Right hindlimb (tissue), 1 donor: ENCODE results near the gene TRAF6.
A peak's percentile ranks its signal among the peaks of the same experiment; 100 is the strongest.
"Not testable (repeated sequence)": the region's sequence is repeated elsewhere in the genome, so short reads cannot be mapped to it uniquely, and the experiment has no call there.

Source experiments
- DNase-seq: peaks from one replicate; pipeline ENCODE4 v3.0.0-alpha.2; 2018

The TRAF6 gene

GRCh38 chr11:36492724-36493304, 17.3 kb downstream of the TRAF6 start:
- no peak for DNase-seq

- no peak for DNase-seq
Observed at GRCh38 chr11:36490026-36490806, 19.9 kb downstream of the TRAF6 start.

DNA sequence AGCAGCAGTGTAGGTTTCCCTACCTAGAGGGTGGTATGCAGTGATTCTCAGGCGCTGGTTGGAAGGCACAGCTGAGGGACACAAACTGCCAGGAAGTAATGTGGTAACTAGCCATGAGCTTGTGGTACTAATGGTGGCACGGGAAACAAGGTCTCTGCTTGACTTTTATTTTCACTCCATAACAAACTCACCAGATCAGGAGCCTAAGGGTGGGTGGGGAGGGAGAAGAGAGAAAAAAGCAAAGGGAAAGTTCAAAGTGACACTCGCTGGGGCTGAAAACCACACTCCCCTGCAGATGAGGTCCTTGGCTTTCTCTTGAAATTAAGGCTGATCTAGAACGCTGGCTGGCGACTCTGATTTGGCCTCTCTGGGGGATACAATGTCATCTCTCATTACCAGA, 22.0 kb downstream of the TRAF6 start:
- no peak for DNase-seq

GRCh38 chr11:36487619-36488018, 22.5 kb downstream of the TRAF6 start:
- DNase-seq = no peak

- no peak for DNase-seq
Observed at GRCh38 chr11:36485298-36486002, 24.6 kb downstream of the TRAF6 start.

GRCh38 chr11:36483042-36483441, 27.0 kb downstream of the TRAF6 start:
- DNase-seq = not testable (repeated sequence)

DNA sequence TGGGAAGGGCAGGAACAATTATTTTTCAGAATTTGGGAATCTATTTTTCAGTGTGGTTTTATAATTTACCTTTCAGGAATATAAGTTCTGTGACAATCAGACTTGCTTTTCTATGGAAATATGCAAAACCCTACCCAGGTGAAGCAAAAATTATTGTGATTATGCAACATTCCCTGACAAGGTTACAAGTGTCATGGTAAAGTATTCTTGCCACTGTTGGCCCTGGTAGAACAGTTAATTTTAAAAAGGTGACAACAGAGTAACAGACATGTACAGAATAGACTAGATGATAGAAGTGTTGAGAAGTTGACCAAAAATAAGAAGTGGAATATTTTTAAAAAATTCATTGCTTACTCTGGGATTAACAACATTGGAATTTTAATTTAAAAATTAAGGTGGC, 29.2 kb downstream of the TRAF6 start:
- no peak for DNase-seq

DNA sequence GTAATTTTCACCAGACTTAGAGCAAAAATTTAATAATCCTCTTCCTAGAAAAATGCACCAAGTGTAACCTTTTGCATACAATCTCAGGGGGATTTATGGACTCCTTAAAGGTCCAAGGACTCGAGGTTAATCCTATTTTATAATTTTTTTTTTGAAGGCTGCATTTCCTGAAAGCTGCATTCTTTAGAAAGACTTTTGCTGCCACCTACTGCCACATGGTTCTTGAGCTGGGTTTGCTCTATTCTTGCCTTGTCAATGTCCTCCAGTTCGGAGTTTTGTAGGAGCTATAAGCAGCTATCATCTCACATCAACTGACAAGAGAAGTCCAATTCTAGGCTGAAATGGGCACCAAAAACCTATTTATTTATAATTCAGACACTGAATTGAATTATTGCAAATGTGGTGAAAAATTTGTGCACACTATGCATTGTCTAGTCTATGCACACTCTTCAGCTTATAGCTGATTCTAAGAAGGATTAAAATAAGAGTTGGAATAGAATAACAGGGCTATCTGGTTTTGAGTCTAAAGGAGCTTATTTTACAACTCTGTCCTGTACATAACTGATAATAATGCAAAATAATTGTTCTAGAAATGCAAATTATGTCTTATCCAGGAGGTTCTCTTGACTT, 31.3 kb downstream of the TRAF6 start:
- peak; percentile 57 for DNase-seq

- no peak for DNase-seq
Observed at GRCh38 chr11:36475192-36475591, 34.9 kb downstream of the TRAF6 start.

DNA sequence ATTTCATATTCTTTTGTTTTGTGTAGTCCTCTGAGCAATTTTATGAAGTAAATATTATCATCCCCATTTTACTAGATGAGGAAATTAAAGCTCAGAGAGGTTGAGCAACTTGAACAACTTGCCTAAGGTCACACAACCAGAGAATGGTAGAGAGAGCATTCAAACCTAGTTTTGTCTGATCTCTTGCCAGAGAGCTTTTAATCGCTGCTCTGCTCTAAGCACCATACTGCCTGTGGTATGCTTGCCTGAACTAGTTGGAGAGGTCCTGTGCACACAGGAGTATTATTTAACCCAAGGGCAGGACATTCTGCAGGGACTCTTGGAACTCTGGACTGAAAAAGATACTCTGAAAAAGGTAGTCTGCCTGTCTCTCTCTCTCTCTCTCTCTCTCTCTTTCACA, 38.5 kb downstream of the TRAF6 start:
- no peak for DNase-seq

DNA sequence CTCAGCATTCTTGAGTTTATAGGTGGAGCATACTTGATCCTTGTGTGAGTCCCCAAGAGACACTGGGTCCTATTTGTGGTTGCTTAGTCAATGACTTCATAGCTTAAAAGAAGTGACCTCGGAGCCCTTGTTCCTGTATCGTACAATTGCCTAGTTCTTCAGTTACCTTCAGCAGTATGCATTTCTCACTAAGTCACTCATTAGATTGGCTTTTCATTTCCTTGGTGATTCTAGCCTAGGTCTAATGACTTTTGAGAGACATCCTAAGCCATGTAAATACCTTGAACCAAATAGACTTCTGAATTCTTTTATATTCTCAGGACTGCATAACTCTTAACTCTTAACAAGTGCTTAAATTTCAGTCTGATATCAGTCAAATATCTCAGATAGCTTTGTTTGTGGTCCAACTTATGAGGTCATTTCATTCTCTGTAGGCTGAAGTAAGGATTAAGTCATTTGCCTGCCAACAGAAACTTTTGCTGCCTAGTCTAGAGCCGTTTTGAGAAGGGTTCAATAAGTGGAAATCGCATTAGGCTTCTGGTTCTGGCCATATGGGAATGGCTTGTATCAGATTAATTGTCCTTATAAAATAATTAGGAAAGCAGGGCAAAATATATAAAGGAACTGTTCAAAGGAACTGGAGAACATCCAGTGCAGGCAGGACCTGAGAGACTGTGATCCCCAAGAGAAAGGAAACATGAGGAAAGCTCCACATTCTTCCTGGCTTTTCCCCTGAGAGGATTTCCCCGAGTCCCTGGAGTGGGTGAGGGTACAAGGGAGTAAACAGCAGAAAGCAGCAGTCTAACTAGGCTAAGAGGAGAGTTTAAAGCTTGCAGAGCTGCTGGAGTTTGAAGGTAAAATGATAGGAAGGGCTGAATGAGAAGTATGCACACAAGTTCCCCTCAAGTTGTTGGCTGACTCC, 39.9 kb downstream of the TRAF6 start:
- no peak for DNase-seq

- no peak for DNase-seq
Observed at GRCh38 chr11:36469063-36469462, 41.0 kb downstream of the TRAF6 start.

GRCh38 chr11:36467916-36468315, 42.2 kb downstream of the TRAF6 start:
- no peak for DNase-seq

GRCh38 chr11:36467012-36467411, 43.1 kb downstream of the TRAF6 start:
- DNase-seq = no peak

GRCh38 chr11:36465449-36466163, 44.5 kb downstream of the TRAF6 start:
- DNase-seq = no peak

- no peak for DNase-seq
Observed at GRCh38 chr11:36464720-36465119, 45.4 kb downstream of the TRAF6 start.

GRCh38 chr11:36463781-36464180, 46.3 kb downstream of the TRAF6 start:
- no peak for DNase-seq

DNA sequence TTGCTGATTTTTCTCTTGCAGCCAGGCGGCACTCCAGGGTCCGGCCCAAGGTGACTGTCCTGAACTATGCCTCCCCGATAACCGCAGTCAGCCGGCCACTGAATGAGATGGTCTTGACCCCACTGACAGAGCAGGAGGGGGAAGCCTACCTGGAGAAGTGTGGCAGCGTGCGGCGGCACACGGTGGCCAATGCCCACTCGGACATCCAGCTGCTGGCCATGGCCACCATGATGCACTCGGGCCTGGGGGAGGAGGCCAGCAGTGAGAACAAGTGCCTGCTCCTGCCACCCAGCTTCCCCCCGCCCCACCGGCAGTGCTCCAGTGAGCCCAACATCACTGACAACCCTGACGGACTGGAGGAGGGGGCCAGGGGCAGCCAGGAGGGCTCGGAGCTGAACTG, 47.8 kb downstream of the TRAF6 start:
- DNase-seq = no peak

GRCh38 chr11:36460220-36460619, 49.9 kb downstream of the TRAF6 start:
- no peak for DNase-seq

- DNase-seq = no peak
Observed at GRCh38 chr11:36459046-36459445, 51.0 kb downstream of the TRAF6 start.

DNA sequence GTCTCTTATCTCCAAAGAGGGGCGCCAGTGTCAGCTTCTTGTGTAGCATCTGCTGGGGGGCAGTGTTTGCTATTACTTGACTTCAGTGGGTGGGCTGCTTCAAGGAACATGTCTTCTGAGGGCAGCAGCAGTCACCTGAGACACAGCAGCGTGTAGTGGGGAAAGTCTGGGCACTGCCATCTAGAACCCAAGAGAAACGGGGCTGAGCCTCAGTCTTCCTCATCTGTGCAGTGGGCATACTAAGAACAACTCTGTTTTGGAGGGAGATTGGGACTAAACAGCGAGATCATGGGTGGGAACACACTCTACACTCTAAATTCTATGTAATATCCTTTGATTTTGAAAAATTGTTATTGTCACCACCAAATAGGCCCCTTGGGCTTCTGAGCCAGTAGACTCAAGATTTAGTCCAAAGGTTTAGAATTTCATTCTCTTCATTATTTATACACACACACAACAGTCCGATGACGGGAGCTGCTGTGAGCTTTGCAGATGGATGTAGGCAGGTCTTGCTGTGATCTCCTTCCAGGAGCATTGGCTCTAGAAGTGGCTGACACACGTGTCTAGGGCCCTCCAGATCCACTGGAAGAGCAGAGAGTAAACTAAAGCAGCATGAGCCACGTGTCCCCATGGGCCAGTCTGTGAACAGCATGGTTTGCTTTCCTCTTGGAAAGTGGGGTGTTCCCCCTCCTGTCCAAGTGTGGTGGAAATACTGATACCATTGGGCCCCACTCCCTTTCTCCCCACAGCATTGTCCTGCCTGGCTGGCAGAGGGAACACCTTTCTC, 51.8 kb downstream of the TRAF6 start:
- no peak for DNase-seq
